ENCODE measurements around the gene DGLUCY. TPM values are rescaled to one million over a fixed set of nuclear protein-coding genes. Genes with fewer than 3 reads are reported as not detected.

The DGLUCY gene, protein sequence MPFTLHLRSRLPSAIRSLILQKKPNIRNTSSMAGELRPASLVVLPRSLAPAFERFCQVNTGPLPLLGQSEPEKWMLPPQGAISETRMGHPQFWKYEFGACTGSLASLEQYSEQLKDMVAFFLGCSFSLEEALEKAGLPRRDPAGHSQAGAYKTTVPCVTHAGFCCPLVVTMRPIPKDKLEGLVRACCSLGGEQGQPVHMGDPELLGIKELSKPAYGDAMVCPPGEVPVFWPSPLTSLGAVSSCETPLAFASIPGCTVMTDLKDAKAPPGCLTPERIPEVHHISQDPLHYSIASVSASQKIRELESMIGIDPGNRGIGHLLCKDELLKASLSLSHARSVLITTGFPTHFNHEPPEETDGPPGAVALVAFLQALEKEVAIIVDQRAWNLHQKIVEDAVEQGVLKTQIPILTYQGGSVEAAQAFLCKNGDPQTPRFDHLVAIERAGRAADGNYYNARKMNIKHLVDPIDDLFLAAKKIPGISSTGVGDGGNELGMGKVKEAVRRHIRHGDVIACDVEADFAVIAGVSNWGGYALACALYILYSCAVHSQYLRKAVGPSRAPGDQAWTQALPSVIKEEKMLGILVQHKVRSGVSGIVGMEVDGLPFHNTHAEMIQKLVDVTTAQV
- total RNA-seq = 34.7 and 41.5 TPM in 2 replicates

GRCh38 chr14:91113829-91114078, at the start of gene DGLUCY:
DGLUCY (plus strand) TSS chr14:91114073; CDS start chr14:91160295, 46,222 bp downstream.

GRCh38 chr14:91244501-91244901, 130.6 kb downstream of the DGLUCY start, which contains the start of gene GPR68:
GPR68 (minus strand) TSS chr14:91244704; CDS start chr14:91235050, 9,654 bp downstream.

Other genes with a start within 250 kb of the DGLUCY start
- 0.46 and 0.57 TPM in 2 replicates for gene RPS6KA5, start 53.4 kb upstream of the DGLUCY start, total RNA-seq
- 9.7 and 13.3 TPM in 2 replicates for gene GPR68, start 130.6 kb downstream of the DGLUCY start, total RNA-seq

Data from smooth muscle cell of bladder (primary cell).